Mesenchymal stem cell (in vitro differentiated cells and primary cell): Measurements from ENCODE around the gene EMC1.
A peak's percentile ranks its signal among the peaks of the same experiment; 100 is the strongest.
"Not testable (repeated sequence)": the region's sequence is repeated elsewhere in the genome, so short reads cannot be mapped to it uniquely, and the experiment has no call there.

Source experiments
- DNase-seq: peaks from one replicate; pipeline ENCODE4 v3.0.0-alpha.2; 2013
- H2AFZ ChIP-seq: one replicate; pipeline ENCODE4 v1.6.1; 2013; ENCODE audit warnings: low read depth, mild to moderate bottlenecking, control low read depth, inconsistent platforms, low read length, moderate library complexity
- H2AK5ac ChIP-seq: 2 replicates; pipeline ENCODE4 v1.6.1; 2013; ENCODE audit warnings: low read length, moderate library complexity, mild to moderate bottlenecking, inconsistent platforms; ENCODE audit not compliant: severe bottlenecking
- H2BK120ac ChIP-seq: one replicate; pipeline ENCODE4 v1.6.1; 2013; ENCODE audit warnings: low read depth, mild to moderate bottlenecking, inconsistent platforms, low read length, moderate library complexity
- H2BK12ac ChIP-seq, 2 experiments: one replicate each; pipeline ENCODE4 v1.6.1; 2013; ENCODE audit warnings: inconsistent platforms in 2 of 2, low read length in 2 of 2, mild to moderate bottlenecking in 2 of 2, moderate library complexity in 2 of 2, control low read depth in 1 of 2
- H2BK15ac ChIP-seq: one replicate; pipeline ENCODE4 v1.6.1; 2013; ENCODE audit warnings: mild to moderate bottlenecking, low read depth, inconsistent platforms; ENCODE audit not compliant: poor library complexity, severe bottlenecking
- H2BK5ac ChIP-seq: 2 replicates; pipeline ENCODE4 v1.6.1; 2013; ENCODE audit warnings: low read depth, mild to moderate bottlenecking, low read length, control low read depth, inconsistent platforms; ENCODE audit not compliant: poor library complexity, severe bottlenecking
- H3K14ac ChIP-seq, 2 experiments: one replicate each; pipeline ENCODE4 v1.6.1; 2013; ENCODE audit warnings: inconsistent platforms in 2 of 2, low read length in 2 of 2, control low read depth in 1 of 2, mild to moderate bottlenecking in 1 of 2, moderate library complexity in 1 of 2
- H3K18ac ChIP-seq, 2 experiments: one replicate each; pipeline ENCODE4 v1.6.1; 2013; ENCODE audit warnings: inconsistent platforms in 2 of 2, low read length in 2 of 2, control low read depth in 1 of 2, low read depth in 1 of 2, mild to moderate bottlenecking in 1 of 2
- H3K23ac ChIP-seq, 2 experiments: one replicate each; pipeline ENCODE4 v1.6.1; 2013; ENCODE audit warnings: inconsistent platforms in 2 of 2, low read length in 2 of 2, mild to moderate bottlenecking in 2 of 2, moderate library complexity in 2 of 2, control low read depth in 1 of 2
- H3K27ac ChIP-seq: 2 replicates; pipeline ENCODE4 v1.5.1; 2013; ENCODE audit warnings: mild to moderate bottlenecking, moderate library complexity, low read length, control low read depth, inconsistent platforms; ENCODE audit not compliant: poor library complexity, severe bottlenecking
- H3K27me3 ChIP-seq, 2 experiments: 2 replicates each; pipeline versions ENCODE4 v1.6.1 to v1.7.0; 2013; ENCODE audit warnings: low read length in 2 of 2, mild to moderate bottlenecking in 2 of 2, moderate library complexity in 2 of 2, control low read depth in 1 of 2, inconsistent platforms in 1 of 2; ENCODE audit not compliant: control insufficient read depth in 1 of 2, insufficient read depth in 1 of 2
- H3K36me3 ChIP-seq, 2 experiments: 2 replicates each; pipeline versions ENCODE4 v1.6.1 to v1.7.0; 2013; ENCODE audit warnings: low read length in 2 of 2, control low read depth in 1 of 2, inconsistent platforms in 1 of 2, low read depth in 1 of 2, mild to moderate bottlenecking in 1 of 2; ENCODE audit not compliant: insufficient read depth in 2 of 2, control insufficient read depth in 1 of 2
- H3K4ac ChIP-seq, 2 experiments: one replicate each; pipeline ENCODE4 v1.6.1; 2013; ENCODE audit warnings: inconsistent platforms in 2 of 2, low read length in 2 of 2, mild to moderate bottlenecking in 2 of 2, moderate library complexity in 2 of 2, control low read depth in 1 of 2, low read depth in 1 of 2
- H3K4me1 ChIP-seq: 2 replicates; pipeline ENCODE4 v1.6.1; 2013; ENCODE audit warnings: low read depth, low read length, control low read depth; ENCODE audit not compliant: control insufficient read depth, insufficient read depth
- H3K4me2 ChIP-seq: 2 replicates; pipeline ENCODE4 v1.6.1; 2013; ENCODE audit warnings: low read length, mild to moderate bottlenecking, inconsistent platforms; ENCODE audit not compliant: poor library complexity, severe bottlenecking
- H3K4me3 ChIP-seq, 2 experiments: 2 replicates each; pipeline versions ENCODE4 v1.5.1 to v1.7.0; 2013; ENCODE audit warnings: low read length in 2 of 2, mild to moderate bottlenecking in 2 of 2, control low read depth in 1 of 2, low read depth in 1 of 2; ENCODE audit not compliant: insufficient read depth in 1 of 2
- H3K79me1 ChIP-seq: replicated peaks from 2 replicates; pipeline ENCODE4 v1.6.1; 2013; ENCODE audit warnings: mild to moderate bottlenecking, control low read depth, low read length, inconsistent platforms; ENCODE audit not compliant: poor library complexity, severe bottlenecking
- H3K9ac ChIP-seq: 2 replicates; pipeline ENCODE4 v1.7.0; 2013; ENCODE audit warnings: mild to moderate bottlenecking, low read length, moderate library complexity
- H3K9me3 ChIP-seq: 2 replicates; pipeline ENCODE4 v1.7.0; 2013; ENCODE audit warnings: mild to moderate bottlenecking, low read length; ENCODE audit not compliant: control insufficient read depth
- H4K8ac ChIP-seq: one replicate; pipeline ENCODE4 v1.6.1; 2013; ENCODE audit warnings: inconsistent platforms, mild to moderate bottlenecking, low read length, moderate library complexity
- H4K91ac ChIP-seq: one replicate; pipeline ENCODE4 v1.6.1; 2013; ENCODE audit warnings: mild to moderate bottlenecking, low read length, inconsistent platforms
- WGBS: methylation state at CpG from one replicate; pipeline ENCODE4 v1.1.7; 2013; ENCODE audit warnings: mixed read lengths; 5-methylcytosine and 5-hydroxymethylcytosine counted together

The EMC1 gene

DNA sequence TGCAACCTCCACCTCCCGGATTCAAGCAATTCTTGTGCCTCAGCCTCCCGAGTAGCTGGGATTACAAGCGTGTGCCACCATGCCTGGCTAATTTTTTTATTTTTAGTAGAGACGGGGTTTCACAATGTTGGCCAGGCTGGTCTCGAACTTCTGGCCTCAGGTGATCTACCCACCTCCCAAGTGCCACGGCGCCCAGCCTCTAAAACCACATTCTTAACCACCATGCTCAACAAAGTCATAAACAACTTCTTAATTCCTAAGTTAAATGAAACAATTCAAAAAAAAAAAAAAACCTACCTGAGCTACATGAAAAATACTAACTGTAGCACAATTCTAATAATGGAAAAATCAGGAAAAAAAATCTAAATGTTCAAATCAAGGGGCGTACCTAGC lies 71.1 kb downstream of the EMC1 start:
- WGBS = 98% methylated on average over 7 of the region's 8 CpGs
- H3K14ac ChIP-seq, H2AFZ ChIP-seq, H3K27ac ChIP-seq, H3K9me3 ChIP-seq, H2BK12ac ChIP-seq, H2BK15ac ChIP-seq, H3K18ac ChIP-seq, H4K8ac ChIP-seq, DNase-seq, H3K4me1 ChIP-seq, H3K23ac ChIP-seq, H2BK5ac ChIP-seq, H4K91ac ChIP-seq, H2AK5ac ChIP-seq, H3K4ac ChIP-seq, H3K4me2 ChIP-seq, H3K27me3 ChIP-seq, H2BK120ac ChIP-seq, H3K4me3 ChIP-seq, H3K9ac ChIP-seq: not testable (repeated sequence)
- Histone ChIP-seq H3K36me3 (peaks cover 39 to 97% of the 10 kb centered on the region in 2 experiments), H3K79me1 (peaks cover 30% of the 10 kb centered on the region)

DNA sequence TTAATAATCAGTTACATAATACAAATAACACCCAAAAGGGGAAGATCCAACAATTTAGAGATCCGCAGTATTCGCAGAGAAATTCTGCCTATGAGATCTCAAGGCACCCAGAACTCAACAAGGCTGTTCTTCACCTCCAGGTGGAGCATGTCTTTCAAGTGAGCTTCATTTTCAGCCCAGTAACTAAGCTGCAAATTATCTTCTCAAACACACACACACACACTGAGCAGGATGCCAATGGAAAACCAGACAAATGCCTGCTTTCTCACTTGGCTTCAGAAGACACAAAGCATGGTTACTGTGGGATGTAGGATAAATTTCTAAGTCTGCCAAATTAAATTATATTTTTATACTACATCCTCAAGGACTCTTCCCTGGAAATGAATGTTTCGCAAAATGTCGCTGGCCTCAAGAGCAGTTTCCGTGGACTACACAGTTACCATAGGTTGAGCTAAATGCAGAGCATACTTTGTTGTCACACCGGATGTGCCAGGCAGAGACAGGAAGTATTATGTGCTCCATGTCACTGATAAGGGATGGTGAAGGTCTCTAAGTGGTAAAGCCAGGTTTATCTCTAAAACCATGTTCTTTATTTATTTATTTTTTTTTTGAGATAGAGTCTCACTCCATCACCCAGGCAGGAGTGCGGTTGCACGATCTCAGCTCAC lies 71.6 kb downstream of the EMC1 start:
- Histone ChIP-seq H2BK15ac (no peak overlapping the region), H3K36me3 (peaks cover 36 to 97% of the 10 kb centered on the region in 2 experiments), H4K91ac (no peak overlapping the region), H4K8ac (no peak overlapping the region), H3K14ac (no peak overlapping the region), H3K23ac (no peak overlapping the region), H2BK5ac (no peak overlapping the region), H3K18ac (no peak overlapping the region), H2AK5ac (no peak overlapping the region), H3K4me2 (no peak overlapping the region), H3K79me1 (peaks cover 32% of the 10 kb centered on the region), H2BK120ac (no peak overlapping the region), H3K4me1 (no peaks in the 10 kb centered on the region), H3K27ac (no peak overlapping the region), H2AFZ (no peak overlapping the region), H3K9me3 (no peaks in the 10 kb centered on the region), H3K4me3 (no peak overlapping the region), H2BK12ac (no peak overlapping the region), H3K4ac (no peak overlapping the region), H3K9ac (no peak overlapping the region), H3K27me3 (no peaks in the 10 kb centered on the region)
- DNase-seq = peak; percentile 52
- 98% methylated on average over 8 of the region's 8 CpGs for WGBS

DNA sequence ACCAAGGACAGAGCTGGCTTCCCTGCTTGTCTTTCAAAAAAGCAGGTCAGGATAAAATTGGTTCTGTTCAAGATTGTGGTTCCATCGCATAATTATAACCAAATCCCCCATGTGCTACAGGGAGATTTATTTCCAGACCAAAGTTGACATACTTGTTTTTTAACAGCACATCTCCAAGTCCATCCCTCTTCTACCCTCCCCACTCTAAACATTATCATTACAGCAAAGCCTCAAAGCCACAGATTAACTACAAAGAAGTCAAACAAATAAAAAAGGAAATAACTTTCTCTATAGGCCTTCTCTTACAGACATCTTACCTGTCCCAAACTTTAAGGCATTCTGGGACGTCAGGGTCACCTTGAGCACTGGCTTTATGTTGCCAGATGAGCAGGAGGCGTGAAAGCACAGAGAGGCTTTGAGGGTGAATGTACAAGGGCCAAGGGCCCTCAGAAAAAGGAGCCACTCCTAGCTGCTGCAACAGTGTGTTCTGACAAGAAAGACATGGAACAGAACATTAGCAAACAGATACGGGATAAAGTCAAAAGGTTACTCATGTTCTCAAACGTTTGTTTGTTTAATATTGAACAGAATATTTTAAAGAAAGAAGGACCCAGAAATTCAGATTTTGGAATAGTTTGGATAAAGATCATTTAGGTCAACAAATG lies 72.5 kb downstream of the EMC1 start:
- Histone ChIP-seq H2BK5ac (no peak overlapping the region), H3K27me3 (no peaks in the 10 kb centered on the region), H2BK12ac (no peak overlapping the region), H3K4me1 (no peaks in the 10 kb centered on the region), H3K79me1 (peaks cover 33% of the 10 kb centered on the region), H2AFZ (no peak overlapping the region), H3K4ac (no peak overlapping the region), H3K23ac (no peak overlapping the region), H2BK15ac (no peak overlapping the region), H3K4me2 (no peak overlapping the region), H4K91ac (no peak overlapping the region), H2AK5ac (no peak overlapping the region), H3K9ac (no peak overlapping the region), H3K36me3 (peaks cover 36 to 97% of the 10 kb centered on the region in 2 experiments), H2BK120ac (no peak overlapping the region), H3K14ac (no peak overlapping the region), H4K8ac (no peak overlapping the region), H3K27ac (no peak overlapping the region), H3K18ac (no peak overlapping the region), H3K4me3 (no peak overlapping the region), H3K9me3 (no peaks in the 10 kb centered on the region)
- 91% methylated on average over 5 of the region's 5 CpGs for WGBS
- no peak for DNase-seq

DNA sequence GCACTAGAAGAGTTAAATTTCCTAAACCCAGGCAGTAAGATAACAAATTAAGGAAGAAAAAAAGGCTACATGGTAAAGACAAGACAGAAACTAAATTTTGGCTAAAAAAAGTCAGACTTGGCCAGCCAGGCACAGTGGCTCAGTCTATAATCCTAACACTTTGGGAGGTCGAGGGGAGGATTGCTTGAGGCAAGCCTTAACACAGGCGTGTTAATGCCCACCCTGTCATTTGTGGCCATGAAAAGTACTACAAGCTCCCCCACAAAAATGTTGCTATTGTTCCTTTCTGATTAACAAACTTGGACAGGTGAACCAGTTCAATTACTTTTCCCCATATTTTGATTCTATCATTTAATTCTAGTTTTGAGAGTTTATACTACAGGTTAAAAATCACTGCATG lies 73.5 kb downstream of the EMC1 start:
- DNase-seq = no peak
- Histone ChIP-seq H2BK15ac (no peak overlapping the region), H3K18ac (no peak overlapping the region), H3K27ac (no peak overlapping the region), H3K23ac (no peak overlapping the region), H3K9ac (no peak overlapping the region), H2AFZ (no peak overlapping the region), H2BK5ac (no peak overlapping the region), H3K4me3 (no peak overlapping the region), H4K91ac (no peak overlapping the region), H3K14ac (no peak overlapping the region), H3K36me3 (peaks cover 35 to 98% of the 10 kb centered on the region in 2 experiments), H3K79me1 (peaks cover 35% of the 10 kb centered on the region), H3K4me1 (no peaks in the 10 kb centered on the region), H2AK5ac (no peak overlapping the region), H3K27me3 (no peaks in the 10 kb centered on the region), H3K4me2 (no peak overlapping the region), H2BK12ac (no peak overlapping the region), H3K4ac (no peak overlapping the region), H2BK120ac (no peak overlapping the region), H3K9me3 (no peaks in the 10 kb centered on the region), H4K8ac (no peak overlapping the region)
- WGBS = 95% methylated on average over 2 of the region's 2 CpGs
